GM18873 (cell line): Measurements from ENCODE around the gene POU4F3.

Experiments
- ATAC-seq: cut with Tn5 transposase; IDR thresholded peaks from one replicate; pipeline ENCODE4 v1.9.1; 2021; ENCODE audit warnings: mild to moderate bottlenecking, moderate library complexity, moderate number of reproducible peaks; ENCODE audit not compliant: unreplicated experiment, low FRiP score

POU4F3 gene

DNA sequence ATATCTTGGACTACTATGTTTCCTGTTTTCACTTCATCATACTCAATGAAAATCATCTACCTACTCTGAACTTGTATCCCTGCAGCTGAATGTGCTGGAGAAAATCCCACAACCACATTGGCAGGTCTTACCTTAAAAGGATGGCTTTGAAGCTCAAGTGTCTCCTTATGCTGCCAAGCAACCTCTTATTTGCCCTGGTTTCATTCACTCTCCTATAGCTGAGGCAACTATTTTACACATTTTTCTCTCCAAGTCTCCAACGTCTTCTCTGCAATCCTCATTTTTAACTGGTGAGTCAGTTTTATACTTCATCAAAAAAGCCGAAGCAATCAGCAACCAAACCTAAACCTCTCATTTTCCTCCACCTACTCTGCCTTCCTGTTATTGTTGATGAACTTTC is 49.7 kb downstream of the POU4F3 start:
- ATAC-seq: no peak

DNA sequence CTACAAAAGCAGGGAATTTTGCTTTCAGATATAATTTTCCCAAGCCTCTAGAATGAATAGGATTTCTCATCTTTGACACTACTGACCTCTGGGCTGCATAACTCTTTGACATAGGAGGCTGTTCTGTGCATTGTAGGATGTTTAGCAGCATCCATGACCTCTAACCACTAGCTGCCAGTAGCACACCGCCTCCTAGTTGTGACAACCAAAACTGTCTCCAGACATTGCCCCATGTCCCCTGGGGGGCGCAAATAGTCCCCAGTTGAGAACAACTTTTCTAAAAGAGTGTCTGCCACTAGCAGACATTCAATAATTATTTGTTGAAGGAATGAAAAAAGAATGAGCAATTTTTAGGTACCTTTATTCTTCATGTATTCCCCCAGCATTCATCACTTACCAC is 51.8 kb downstream of the POU4F3 start:
- ATAC-seq: no peak
